Fibroblast of lung (primary cell): ENCODE measurements around the gene CTDSP1. TPM values are rescaled to one million over a fixed set of nuclear protein-coding genes. Genes with fewer than 3 reads are reported as not detected.

ENCODE experiments used
- DNase-seq, 2 donors: peaks; one replicate each; pipeline versions ENCODE4 v3.0.0 to v3.0.0-alpha.2; 2010; ENCODE audit warnings: low read depth in 2 of 2
- H2AFZ ChIP-seq: 2 replicates; pipeline ENCODE4 v1.5.1; 2012; ENCODE audit warnings: low read length, control low read depth, inconsistent platforms
- H3K27ac ChIP-seq: 2 replicates; pipeline ENCODE4 v1.5.1; 2011; ENCODE audit warnings: low read length, control low read depth; ENCODE audit not compliant: insufficient read depth
- H3K27me3 ChIP-seq: 2 replicates; pipeline ENCODE4 v1.5.1; 2011; ENCODE audit warnings: mild to moderate bottlenecking, low read length; ENCODE audit not compliant: control insufficient read depth, insufficient read depth
- H3K36me3 ChIP-seq: 2 replicates; pipeline ENCODE4 v1.5.1; 2011; ENCODE audit warnings: low read length; ENCODE audit not compliant: control insufficient read depth, insufficient read depth
- H3K4me1 ChIP-seq: 2 replicates; pipeline ENCODE4 v1.5.1; 2011; ENCODE audit warnings: low read length; ENCODE audit not compliant: control insufficient read depth, insufficient read depth; ENCODE audit errors: extremely low read depth
- H3K4me2 ChIP-seq: 2 replicates; pipeline ENCODE4 v1.5.1; 2011; ENCODE audit warnings: low read length, control low read depth; ENCODE audit not compliant: insufficient read depth; ENCODE audit errors: extremely low read depth
- H3K4me3 ChIP-seq, 4 experiments: fragments of 200-600 bp in 1 of 4; sonication (generic) in 1 of 4; replicated peaks in 1 of 4; 2 replicates each; pipeline ENCODE4 v1.5.1; 2011 to 2016; ENCODE audit warnings: low read length in 4 of 4, low read depth in 3 of 4, mild to moderate bottlenecking in 3 of 4, control low read depth in 2 of 4, inconsistent platforms in 1 of 4, mixed read lengths in 1 of 4; ENCODE audit not compliant: insufficient read depth in 1 of 4; ENCODE audit errors: control extremely low read depth in 1 of 4
- H3K79me2 ChIP-seq: 2 replicates; pipeline ENCODE4 v1.5.1; 2012; ENCODE audit warnings: mild to moderate bottlenecking, low read length, inconsistent platforms; ENCODE audit not compliant: control insufficient read depth, insufficient read depth
- H3K9ac ChIP-seq: 2 replicates; pipeline ENCODE4 v1.5.1; 2011; ENCODE audit warnings: mild to moderate bottlenecking, low read length, control low read depth; ENCODE audit not compliant: insufficient read depth
- H3K9me3 ChIP-seq: 2 replicates; pipeline ENCODE4 v1.5.1; 2012; ENCODE audit warnings: low read depth, low read length; ENCODE audit not compliant: control insufficient read depth, insufficient read depth
- H4K20me1 ChIP-seq: 2 replicates; pipeline ENCODE4 v1.5.1; 2011; ENCODE audit warnings: low read length; ENCODE audit not compliant: control insufficient read depth, insufficient read depth; ENCODE audit errors: extremely low read depth
- CTCF ChIP-seq, 2 donors: IDR thresholded peaks in 1 of 2; conservative IDR thresholded peaks in 1 of 2; 1 replicate in 1 of 2; 2 replicates in 1 of 2; pipeline ENCODE4 v1.5.1; 2011 to 2012; ENCODE audit warnings: low read length in 2 of 2, control low read depth in 1 of 2, inconsistent platforms in 1 of 2, low read depth in 1 of 2, mild to moderate bottlenecking in 1 of 2
- EZH2 ChIP-seq: IDR thresholded peaks from 2 replicates; pipeline ENCODE4 v1.5.1; 2012; ENCODE audit warnings: low read length, control low read depth, mild to moderate bottlenecking; ENCODE audit errors: missing control alignments
- polyA minus RNA-seq: library from RNA; depleted of rRNA, polyadenylated mRNA; stranded (reverse); fragments of >200 nt; gene quantifications from 2 replicates; pipeline ENCODE4 v1.2.3, GENCODE V29; 2011; ENCODE audit warnings: low replicate concordance
- polyA plus RNA-seq, 2 donors: library from polyadenylated mRNA; depleted of rRNA in 1 of 2; stranded (reverse) in 1 of 2; unstranded in 1 of 2; fragments of >200 nt; gene quantifications; 2 replicates each; pipeline ENCODE4 v1.2.1, GENCODE V29; 2011 to 2012; ENCODE audit warnings: missing spikeins in 1 of 2
- total RNA-seq: library from RNA; depleted of rRNA; stranded (reverse); fragments of >200 nt; gene quantifications from 2 replicates; pipeline ENCODE4 v1.2.1, GENCODE V29; 2014

The CTDSP1 gene
- total RNA-seq (40.6 and 45.4 TPM in 2 replicates), polyA plus RNA-seq (69.6 and 71.6 TPM in 2 replicates), polyA minus RNA-seq (344 and 363 TPM in 2 replicates)
- 70.4 and 72.5 TPM in 2 replicates for polyA plus RNA-seq (2012)

GRCh38 chr2:218399391-218400166 is at the start of gene CTDSP1:
Gene CTDSP1, plus strand, starts transcription at chr2:218399868. Its CDS starts 223 bp downstream, at chr2:218400091.
- Histone ChIP-seq H3K79me2 (peaks cover 29% of the 10 kb centered on the region), H3K27ac (peak within 1 kb of the TSS; percentile 81), H3K27me3 (no peaks in the 10 kb centered on the region), H3K9me3 (no peaks in the 10 kb centered on the region), H4K20me1 (no peaks in the 10 kb centered on the region), H3K4me3 (peak within 1 kb of the TSS; percentile 65 to 96 (median 78)), H2AFZ (no peak within 1 kb of the TSS), H3K36me3 (peaks cover 15% of the 10 kb centered on the region), H3K4me2 (peak within 1 kb of the TSS; percentile 92), H3K9ac (peak within 1 kb of the TSS; percentile 79), H3K4me1 (peaks cover 23% of the 10 kb centered on the region)
- DNase-seq, result peak; percentile 95 to 98
- TF ChIP-seq EZH2 (no peak), CTCF (conservative IDR thresholded peaks at IDR 0.05 in 1 of 2, IDR thresholded peaks at IDR 0.05 in 1 of 2; ENCODE audit: low read depth in 1 of 2, low read length in 2 of 2) (no peak)

- H3K9ac ChIP-seq, result no peak overlapping the region
- no peak overlapping the region for H3K27ac ChIP-seq
- no peak for DNase-seq
- no peaks in the 10 kb centered on the region for H3K79me2 ChIP-seq
- H3K27me3 ChIP-seq, result no peaks in the 10 kb centered on the region
- H4K20me1 ChIP-seq, result no peaks in the 10 kb centered on the region
- no peak for TF ChIP-seq CTCF (conservative IDR thresholded peaks at IDR 0.05 in 1 of 2, IDR thresholded peaks at IDR 0.05 in 1 of 2; ENCODE audit: low read depth in 1 of 2, low read length in 2 of 2)
- TF ChIP-seq EZH2, result no peak
- no peaks in the 10 kb centered on the region for H3K4me1 ChIP-seq
- H3K4me3 ChIP-seq, result no peak overlapping the region
- no peaks in the 10 kb centered on the region for H3K36me3 ChIP-seq
- no peak overlapping the region for H3K4me2 ChIP-seq
- no peaks in the 10 kb centered on the region for H3K9me3 ChIP-seq
- H2AFZ ChIP-seq, result no peak overlapping the region
Observed at GRCh38 chr2:218354045-218354444, 45.6 kb upstream of the CTDSP1 start.

- no peak for DNase-seq
Observed at GRCh38 chr2:218354850-218355443, 44.7 kb upstream of the CTDSP1 start.

More at GRCh38 chr2:218354850-218355443, 44.7 kb upstream of the CTDSP1 start:
- Histone ChIP-seq H3K4me1 (no peaks in the 10 kb centered on the region), H4K20me1 (no peaks in the 10 kb centered on the region), H3K36me3 (no peaks in the 10 kb centered on the region), H3K4me3 (no peak overlapping the region), H2AFZ (no peak overlapping the region), H3K27me3 (no peaks in the 10 kb centered on the region), H3K27ac (no peak overlapping the region), H3K4me2 (no peak overlapping the region), H3K79me2 (no peaks in the 10 kb centered on the region), H3K9ac (no peak overlapping the region), H3K9me3 (no peaks in the 10 kb centered on the region)
- TF ChIP-seq EZH2, result no peak
- TF ChIP-seq CTCF (conservative IDR thresholded peaks at IDR 0.05 in 1 of 2, IDR thresholded peaks at IDR 0.05 in 1 of 2; ENCODE audit: low read depth in 1 of 2, low read length in 2 of 2), result no peak
